ENCODE measurements around the gene DNAH11.

The DNAH11 gene

GRCh38 chr7:21548491-21548890, 5.7 kb downstream of the DNAH11 start:
- ATAC-seq: no peak

- ATAC-seq: no peak
These were observed 7.2 kb downstream of the DNAH11 start for GRCh38 chr7:21550076-21550475.

- ATAC-seq: no peak
These were observed 8.1 kb downstream of the DNAH11 start for GRCh38 chr7:21550821-21551531.

GRCh38 chr7:21562385-21562784, 19.5 kb downstream of the DNAH11 start:
- no peak for ATAC-seq

- ATAC-seq: no peak
These were observed 22.8 kb downstream of the DNAH11 start for GRCh38 chr7:21565614-21566013.

- ATAC-seq: no peak
These were observed 23.3 kb downstream of the DNAH11 start for GRCh38 chr7:21566094-21566493.

GRCh38 chr7:21568762-21569161, 25.9 kb downstream of the DNAH11 start:
- ATAC-seq: no peak

GRCh38 chr7:21572331-21573313, 29.8 kb downstream of the DNAH11 start:
- ATAC-seq: no peak

GRCh38 chr7:21579341-21580072, 36.7 kb downstream of the DNAH11 start:
- peak; percentile 53 to 63 for ATAC-seq

GRCh38 chr7:21580073-21580521, 37.3 kb downstream of the DNAH11 start:
- peak in 1 of 2 donors; percentile 33 for ATAC-seq

GRCh38 chr7:21585070-21585724, 42.4 kb downstream of the DNAH11 start:
- no peak for ATAC-seq

- ATAC-seq: no peak
These were observed 44.4 kb downstream of the DNAH11 start for GRCh38 chr7:21587139-21587784.

- ATAC-seq: no peak
These were observed 54.0 kb downstream of the DNAH11 start for GRCh38 chr7:21596801-21597200.

- ATAC-seq: peak; percentile 53 to 59
These were observed 60.6 kb downstream of the DNAH11 start for GRCh38 chr7:21603462-21603861.

- peak; percentile 62 to 75 for ATAC-seq
These were observed 61.3 kb downstream of the DNAH11 start for GRCh38 chr7:21603972-21604749.

- ATAC-seq: no peak
These were observed 62.3 kb downstream of the DNAH11 start for GRCh38 chr7:21605008-21605585.

GRCh38 chr7:21608465-21608864, 65.6 kb downstream of the DNAH11 start:
- ATAC-seq: no peak

GRCh38 chr7:21611129-21611528, 68.3 kb downstream of the DNAH11 start:
- no peak for ATAC-seq

GRCh38 chr7:21616091-21616490, 73.3 kb downstream of the DNAH11 start:
- no peak for ATAC-seq

- no peak for ATAC-seq
These were observed 74.1 kb downstream of the DNAH11 start for GRCh38 chr7:21616796-21617436.
